ENCODE results near the gene ENAH.

GRCh38 chr1:225517221-225517620 lies 135.7 kb downstream of the ENAH start:
- TF ChIP-seq EZH2phosphoT487 (IDR thresholded peaks at IDR 0.05; ENCODE audit: low read depth), result no peak
- no peak for TF ChIP-seq CTCF (IDR thresholded peaks at IDR 0.05; ENCODE audit: low read depth, low read length)
